Fibroblast of the conjunctiva (primary cell): ENCODE measurements around the gene NGDN.

Source experiments
- DNase-seq: peaks from one replicate; pipeline ENCODE4 v3.0.0-alpha.2; 2010; ENCODE audit warnings: low read depth

The NGDN gene

DNA sequence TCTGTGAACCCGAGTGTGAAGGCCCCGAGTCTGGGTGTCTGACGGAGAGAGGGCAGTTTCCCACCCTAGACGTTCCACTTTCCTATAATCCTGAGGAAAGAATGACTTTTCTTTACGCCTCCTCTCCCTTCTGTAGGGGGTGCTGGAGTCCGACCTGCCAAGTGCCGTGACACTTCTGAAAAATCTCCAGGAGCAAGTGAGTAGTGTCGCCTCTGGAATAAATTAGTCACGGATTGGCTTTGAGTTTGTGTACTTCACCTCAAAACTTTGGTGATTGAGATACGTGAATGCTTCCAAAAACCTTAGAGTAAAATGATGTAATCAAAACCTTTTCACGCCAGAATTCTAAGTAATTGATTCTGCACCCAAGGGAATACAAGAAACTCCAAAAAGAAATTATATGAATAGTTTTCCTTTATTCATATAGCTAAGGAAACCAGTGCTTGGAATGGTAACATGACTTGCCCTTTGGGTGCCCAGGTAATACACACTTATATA is 452 bp downstream of the NGDN start:
- DNase-seq, result no peak

GRCh38 chr14:23470947-23471346 is 1.4 kb downstream of the NGDN start:
- no peak for DNase-seq

GRCh38 chr14:23478109-23478759 is 8.7 kb downstream of the NGDN start:
- peak; percentile 59 for DNase-seq

DNA sequence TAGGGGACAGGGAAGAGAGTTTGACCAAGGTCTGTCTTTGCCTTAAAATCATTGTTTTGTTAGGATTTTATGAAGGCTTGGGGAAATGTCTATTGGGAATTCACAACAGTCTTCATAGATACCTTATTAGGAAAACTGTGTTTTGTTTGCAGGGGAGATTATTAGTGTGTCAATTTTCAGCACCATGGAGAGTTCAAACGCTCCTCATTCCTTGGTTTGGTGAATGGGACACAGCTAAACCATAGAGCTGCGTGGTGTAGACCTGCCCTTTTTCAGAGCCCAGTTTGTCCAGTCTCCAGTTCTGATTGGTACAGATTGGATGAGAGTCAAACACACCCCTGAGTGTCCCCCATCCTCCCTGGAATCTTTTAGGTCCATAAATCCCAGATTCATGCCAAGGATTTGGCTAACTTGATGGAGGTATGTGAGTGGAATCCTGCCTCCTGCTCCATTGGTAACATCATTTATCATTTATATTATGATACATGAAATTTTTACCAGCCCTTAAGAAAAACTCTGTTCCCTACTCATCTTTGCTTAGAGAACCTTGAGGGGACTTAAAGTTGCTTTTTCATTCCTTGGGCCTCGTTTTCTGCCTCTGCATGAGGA is 12.0 kb downstream of the NGDN start:
- DNase-seq, result no peak

GRCh38 chr14:23481979-23482822 is 12.7 kb downstream of the NGDN start:
- DNase-seq, result no peak

- no peak for DNase-seq
Observed at GRCh38 chr14:23482823-23483148, 13.3 kb downstream of the NGDN start.

DNA sequence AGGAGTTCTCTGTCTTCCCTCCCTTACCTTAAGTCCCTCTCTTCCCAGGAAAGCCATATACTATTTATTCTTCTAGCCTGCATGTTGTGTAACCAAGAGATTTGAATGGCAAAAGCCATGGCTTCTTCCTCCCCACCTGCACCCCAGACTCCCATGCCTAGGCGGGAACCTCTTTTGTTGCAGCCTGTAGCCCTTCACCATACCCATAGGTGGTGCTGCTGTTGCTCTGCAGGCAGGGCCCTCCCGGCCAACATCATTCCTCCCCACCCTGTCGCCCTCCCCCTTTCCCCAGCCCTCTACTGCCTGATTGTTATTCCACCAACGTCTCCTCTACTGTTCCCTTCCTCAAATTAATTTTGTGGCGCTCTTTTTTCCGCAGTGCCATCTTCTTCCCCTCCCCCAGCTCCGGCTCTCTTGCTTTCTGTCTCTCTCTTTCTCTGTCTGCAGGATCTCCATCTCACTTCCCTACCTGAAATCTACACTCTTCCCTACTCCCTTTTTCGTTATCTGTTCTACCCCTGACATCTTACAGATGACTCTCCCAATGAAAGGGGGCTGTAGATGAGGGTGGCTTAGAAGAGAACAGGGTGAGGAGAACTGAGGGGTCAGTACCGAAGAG is 13.8 kb downstream of the NGDN start:
- DNase-seq, result no peak

GRCh38 chr14:23485326-23485725 is 15.8 kb downstream of the NGDN start:
- DNase-seq, result no peak

DNA sequence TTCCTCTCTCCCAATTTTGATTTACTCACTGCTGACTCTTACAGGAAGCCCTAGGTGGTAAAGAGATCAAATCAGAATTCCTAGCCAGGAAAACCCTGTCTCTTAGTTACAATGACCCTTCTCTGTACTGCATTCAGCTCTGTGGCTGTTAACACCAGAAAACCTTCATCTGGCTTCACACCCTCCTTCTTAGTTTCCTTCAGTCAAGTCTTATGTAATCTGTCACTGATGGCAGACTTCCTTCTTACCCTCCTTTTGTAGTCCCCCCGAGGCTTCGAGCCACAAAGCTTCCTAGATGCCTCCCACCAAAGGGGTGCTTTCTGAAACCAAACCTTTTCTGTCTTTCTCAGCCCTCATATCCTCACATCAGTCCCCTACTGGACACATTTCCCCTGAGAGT is 16.5 kb downstream of the NGDN start:
- DNase-seq, result no peak

DNA sequence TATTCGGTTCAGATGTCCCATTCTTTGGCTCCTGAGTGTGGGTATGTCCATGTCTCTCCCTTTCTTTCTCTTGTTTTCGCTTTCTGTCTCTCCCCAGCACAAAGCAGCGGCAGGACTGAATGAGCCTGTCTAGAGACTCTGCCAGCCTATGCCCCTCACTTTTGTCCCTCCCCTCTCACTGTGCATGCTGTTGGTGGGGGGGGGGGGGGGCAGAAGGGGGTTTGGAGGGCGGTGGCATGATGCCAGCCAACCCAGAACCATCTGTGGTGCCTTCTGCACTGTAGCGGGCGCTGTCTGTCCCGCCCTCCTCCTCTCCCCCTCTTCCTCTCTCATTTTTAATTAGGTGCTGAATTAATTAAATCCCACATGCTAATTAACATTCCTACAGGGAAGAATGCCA is 17.7 kb downstream of the NGDN start:
- DNase-seq, result no peak

DNA sequence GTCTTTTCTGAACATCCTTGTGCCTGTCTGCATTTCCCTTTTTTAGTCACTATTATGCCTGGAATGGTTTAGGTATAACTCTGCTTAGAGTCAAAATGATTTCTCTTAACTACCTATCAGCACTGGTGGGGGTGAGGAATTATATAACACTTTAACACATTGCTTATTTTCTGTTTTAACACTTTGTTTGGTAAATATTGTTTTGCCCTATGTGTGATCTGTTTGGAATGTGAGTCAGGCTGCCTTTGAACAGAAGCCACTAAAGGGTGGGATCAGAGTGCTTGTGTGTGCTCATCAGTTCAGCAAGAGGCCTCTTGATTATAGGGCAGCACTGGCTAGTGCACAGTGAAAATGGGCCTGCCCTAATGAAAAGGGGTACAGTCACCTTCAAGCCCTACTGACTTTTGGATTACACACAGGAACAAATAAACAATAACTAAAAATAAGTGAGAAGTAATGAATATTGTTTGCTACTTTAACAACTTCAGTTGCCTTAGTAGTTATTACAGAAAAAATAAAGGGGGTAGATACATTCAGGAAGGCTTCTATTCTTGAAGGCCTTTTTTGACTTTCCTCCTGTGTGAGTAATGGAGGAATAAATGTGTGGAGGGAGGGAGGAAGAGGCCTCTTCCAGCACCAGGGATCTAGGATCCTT is 23.2 kb downstream of the NGDN start:
- no peak for DNase-seq

DNA sequence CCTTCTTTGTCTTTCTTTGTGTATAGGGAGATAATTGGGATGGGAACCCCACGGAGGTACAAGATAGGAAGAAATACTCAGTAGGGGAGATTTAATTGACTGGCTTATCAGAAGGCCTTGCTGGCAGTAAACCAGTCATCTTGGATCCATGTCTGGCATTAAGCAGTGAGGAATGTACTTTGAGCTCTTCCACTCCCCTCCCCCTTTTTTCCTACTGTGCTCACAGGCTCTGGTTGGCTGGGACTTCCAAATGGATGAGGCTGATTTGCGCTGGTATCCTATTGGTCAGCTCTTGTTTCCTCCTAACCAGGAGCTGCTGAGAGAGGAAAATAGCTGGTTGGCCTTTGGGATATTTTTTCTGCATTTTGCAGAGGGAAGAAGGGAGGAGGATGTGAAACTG is 24.7 kb downstream of the NGDN start:
- no peak for DNase-seq

GRCh38 chr14:23512156-23512555 is 42.7 kb downstream of the NGDN start:
- no peak for DNase-seq

DNA sequence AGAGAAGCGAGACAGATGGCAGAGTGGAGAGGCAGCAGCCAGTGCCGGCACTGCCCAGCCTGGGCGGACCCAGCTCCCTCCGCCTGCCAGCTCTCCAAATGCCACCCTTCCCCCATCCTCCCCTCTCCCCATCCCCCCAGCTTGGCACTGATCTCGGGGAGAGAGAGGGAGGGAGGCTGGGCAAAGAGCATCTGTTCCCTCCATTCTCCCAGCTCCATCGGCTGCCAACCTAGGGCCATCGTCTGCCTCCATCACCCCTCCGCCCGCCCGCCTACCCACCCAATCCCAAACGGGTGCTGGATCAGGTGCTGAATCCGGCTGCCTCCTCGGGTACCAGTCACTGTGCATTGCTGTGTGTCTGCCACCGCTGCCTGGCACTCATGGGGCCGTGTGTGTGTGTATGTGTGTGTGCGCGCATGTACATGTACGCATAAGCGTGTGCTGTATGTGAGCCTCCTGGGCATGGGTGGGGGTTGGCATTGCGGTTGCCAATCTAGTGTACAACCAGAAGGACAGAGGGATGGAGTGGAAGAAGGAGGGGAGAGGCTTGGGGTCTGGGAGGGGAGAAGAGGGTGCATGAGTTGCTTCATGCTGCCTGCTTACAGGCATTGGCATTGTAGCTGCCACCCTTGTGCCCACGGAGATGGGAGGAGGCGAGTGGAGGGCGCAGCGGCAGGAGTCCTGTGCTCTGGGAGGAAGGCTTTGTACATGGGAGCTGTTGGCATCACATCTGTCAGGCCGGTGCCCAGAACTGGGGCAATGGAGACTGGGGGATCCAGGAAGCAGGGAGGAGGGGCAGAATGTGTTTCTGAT is 43.7 kb downstream of the NGDN start:
- no peak for DNase-seq

DNA sequence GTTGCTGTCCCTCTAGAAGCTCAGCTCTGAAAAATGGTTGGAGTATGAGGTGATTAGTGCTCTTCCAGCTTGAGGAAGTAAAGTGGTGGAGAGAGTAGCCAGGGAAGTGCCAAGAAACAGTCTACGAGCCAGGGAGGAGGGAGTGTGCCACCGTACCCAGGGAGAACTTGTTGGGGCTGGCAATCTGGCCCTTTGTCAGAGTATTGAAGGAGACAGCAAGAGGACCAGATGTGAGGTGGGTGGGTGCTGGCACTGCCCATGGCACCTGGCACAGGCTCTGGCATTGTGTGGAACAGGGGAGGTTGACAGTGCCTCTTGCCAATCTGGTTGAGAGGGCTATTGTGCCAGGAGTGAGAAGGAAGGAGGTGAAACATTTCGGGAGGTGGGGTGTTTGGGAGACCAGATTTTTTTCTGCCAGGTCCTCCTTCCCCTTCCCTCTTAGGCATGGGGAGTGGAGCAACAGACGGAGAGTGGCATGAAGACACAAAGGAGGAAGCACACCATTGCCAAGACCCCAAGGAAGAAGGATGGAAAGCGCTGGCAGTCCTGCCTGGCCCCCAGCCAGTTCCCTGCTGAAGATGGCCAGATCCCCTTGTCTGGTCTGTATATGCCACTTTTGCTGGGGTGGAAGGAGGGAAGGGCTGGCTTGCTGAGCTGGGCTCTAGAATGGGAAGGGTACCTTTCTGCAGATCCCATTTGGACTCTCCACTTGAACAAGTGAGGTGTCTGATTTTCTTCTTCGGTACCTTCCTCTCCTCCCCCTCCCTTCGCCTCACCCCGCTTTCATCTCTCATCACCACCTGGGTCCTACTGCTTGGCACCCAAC is 44.5 kb downstream of the NGDN start:
- DNase-seq, result no peak

DNA sequence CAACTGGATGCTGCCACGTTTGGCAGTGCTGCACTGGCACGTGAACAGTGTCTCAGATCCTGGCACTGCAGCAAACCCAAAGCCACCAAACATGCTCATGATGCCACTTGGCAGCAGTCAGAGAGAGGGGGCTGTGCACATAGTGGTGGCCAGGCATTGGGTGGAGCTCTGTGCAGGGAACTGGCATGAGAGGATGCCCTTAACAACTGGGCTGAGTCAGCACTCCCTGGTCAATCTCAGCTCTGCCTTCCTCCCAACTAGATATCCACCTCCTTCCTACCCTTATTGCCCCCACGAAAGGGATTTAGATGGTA is 45.1 kb downstream of the NGDN start:
- no peak for DNase-seq

GRCh38 chr14:23517650-23518326 is 48.3 kb downstream of the NGDN start:
- DNase-seq, result no peak

DNA sequence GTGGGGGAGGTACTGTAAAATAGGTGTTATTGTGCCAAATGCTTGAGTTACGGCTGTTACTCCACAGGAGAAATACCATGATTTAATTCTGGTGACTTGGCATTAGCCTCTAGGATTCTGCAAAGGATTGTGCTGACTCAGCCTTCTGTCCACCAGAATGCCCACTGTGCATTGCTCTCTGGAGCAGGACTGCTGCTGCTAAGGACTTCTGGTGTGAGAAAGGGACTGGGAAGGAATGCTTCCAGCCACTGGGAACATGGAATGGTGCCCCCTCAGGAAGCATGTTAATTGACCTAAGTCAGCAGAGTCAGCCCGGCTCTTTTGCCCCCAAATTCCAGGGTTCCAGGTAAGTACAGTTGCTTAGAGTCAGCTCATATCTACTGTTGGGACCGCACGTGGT is 49.2 kb downstream of the NGDN start:
- DNase-seq, result no peak

- no peak for DNase-seq
Observed at GRCh38 chr14:23520899-23521533, 51.5 kb downstream of the NGDN start.
